ENCODE data around the gene SMG6.
A peak's percentile ranks its signal among the peaks of the same experiment; 100 is the strongest.

SMG6 gene

GRCh38 chr17:2090804-2091534, 212.6 kb downstream of the SMG6 start:
- TF ChIP-seq ZBTB7A (IDR thresholded peaks at IDR 0.05; ENCODE audit: low read depth): no peak
- peak; percentile 44; the same call in 1 of the 2 replicates for TF ChIP-seq TEAD4 (IDR thresholded peaks at IDR 0.05)

GRCh38 chr17:2090210-2090641, 213.4 kb downstream of the SMG6 start:
- TF ChIP-seq TAF1 (IDR thresholded peaks at IDR 0.05; ENCODE audit: low read depth): no peak
- no peak for TF ChIP-seq TCF12 (IDR thresholded peaks at IDR 0.05; ENCODE audit: low read depth)
- TF ChIP-seq MAX (IDR thresholded peaks at IDR 0.05): no peak
- no peak for TF ChIP-seq EGR1 (IDR thresholded peaks at IDR 0.05)
- no peak for TF ChIP-seq NFIC (IDR thresholded peaks at IDR 0.05)
- TF ChIP-seq ZBTB7A (IDR thresholded peaks at IDR 0.05; ENCODE audit: low read depth): no peak
- no peak for TF ChIP-seq TEAD4 (IDR thresholded peaks at IDR 0.05)
- TF ChIP-seq YY1 (IDR thresholded peaks at IDR 0.05; ENCODE audit: low read depth): no peak
- TF ChIP-seq REST (IDR thresholded peaks at IDR 0.05; ENCODE audit: low read depth): no peak
- TF ChIP-seq USF1 (IDR thresholded peaks at IDR 0.05): no peak
- TF ChIP-seq RAD21 (IDR thresholded peaks at IDR 0.05; ENCODE audit: low read depth): no peak
- TF ChIP-seq CREB1 (IDR thresholded peaks at IDR 0.05; ENCODE audit: low read depth): no peak
- TF ChIP-seq EP300 (IDR thresholded peaks at IDR 0.05; ENCODE audit: borderline replicate concordance): no peak
- TF ChIP-seq FOXM1 (IDR thresholded peaks at IDR 0.05; ENCODE audit: borderline replicate concordance, low read depth): no peak
- no peak for TF ChIP-seq CEBPB (IDR thresholded peaks at IDR 0.05)

- no peak for TF ChIP-seq FOXM1 (IDR thresholded peaks at IDR 0.05; ENCODE audit: borderline replicate concordance, low read depth)
- TF ChIP-seq REST (IDR thresholded peaks at IDR 0.05; ENCODE audit: low read depth): no peak
- no peak for TF ChIP-seq TCF12 (IDR thresholded peaks at IDR 0.05; ENCODE audit: low read depth)
- no peak for TF ChIP-seq EGR1 (IDR thresholded peaks at IDR 0.05)
- no peak for TF ChIP-seq USF1 (IDR thresholded peaks at IDR 0.05)
- TF ChIP-seq TAF1 (IDR thresholded peaks at IDR 0.05; ENCODE audit: low read depth): no peak
- TF ChIP-seq YY1 (IDR thresholded peaks at IDR 0.05; ENCODE audit: low read depth): no peak
- TF ChIP-seq RAD21 (IDR thresholded peaks at IDR 0.05; ENCODE audit: low read depth): no peak
- TF ChIP-seq TEAD4 (IDR thresholded peaks at IDR 0.05): no peak
- TF ChIP-seq CREB1 (IDR thresholded peaks at IDR 0.05; ENCODE audit: low read depth): no peak
- no peak for TF ChIP-seq CEBPB (IDR thresholded peaks at IDR 0.05)
- no peak for TF ChIP-seq ZBTB7A (IDR thresholded peaks at IDR 0.05; ENCODE audit: low read depth)
Measured at GRCh38 chr17:2089021-2089422, 214.6 kb downstream of the SMG6 start.

GRCh38 chr17:2087597-2088211, 215.9 kb downstream of the SMG6 start:
- no peak for TF ChIP-seq EGR1 (IDR thresholded peaks at IDR 0.05)

- TF ChIP-seq TAF1 (IDR thresholded peaks at IDR 0.05; ENCODE audit: low read depth) (no peak), YY1 (IDR thresholded peaks at IDR 0.05; ENCODE audit: low read depth) (no peak), CEBPB (IDR thresholded peaks at IDR 0.05) (no peak), RAD21 (IDR thresholded peaks at IDR 0.05; ENCODE audit: low read depth) (no peak), TEAD4 (IDR thresholded peaks at IDR 0.05) (no peak), EP300 (IDR thresholded peaks at IDR 0.05; ENCODE audit: borderline replicate concordance) (no peak), MAX (IDR thresholded peaks at IDR 0.05) (no peak), EGR1 (IDR thresholded peaks at IDR 0.05) (no peak), USF1 (IDR thresholded peaks at IDR 0.05) (no peak)
Measured at GRCh38 chr17:2086306-2086705, 217.3 kb downstream of the SMG6 start.

GRCh38 chr17:2085648-2085949, 218.0 kb downstream of the SMG6 start:
- no peak for TF ChIP-seq YY1 (IDR thresholded peaks at IDR 0.05; ENCODE audit: low read depth)
- no peak for TF ChIP-seq TEAD4 (IDR thresholded peaks at IDR 0.05)
- TF ChIP-seq TCF12 (IDR thresholded peaks at IDR 0.05; ENCODE audit: low read depth): no peak
- TF ChIP-seq TAF1 (IDR thresholded peaks at IDR 0.05; ENCODE audit: low read depth): no peak
- TF ChIP-seq MAX (IDR thresholded peaks at IDR 0.05): no peak

Data from Ishikawa (cell line).